ENCODE results near the gene ECHDC3.
A peak's percentile ranks its signal among the peaks of the same experiment; 100 is the strongest.
"Not testable (repeated sequence)": the region's sequence is repeated elsewhere in the genome, so short reads cannot be mapped to it uniquely, and the experiment has no call there.

ECHDC3 gene

DNA sequence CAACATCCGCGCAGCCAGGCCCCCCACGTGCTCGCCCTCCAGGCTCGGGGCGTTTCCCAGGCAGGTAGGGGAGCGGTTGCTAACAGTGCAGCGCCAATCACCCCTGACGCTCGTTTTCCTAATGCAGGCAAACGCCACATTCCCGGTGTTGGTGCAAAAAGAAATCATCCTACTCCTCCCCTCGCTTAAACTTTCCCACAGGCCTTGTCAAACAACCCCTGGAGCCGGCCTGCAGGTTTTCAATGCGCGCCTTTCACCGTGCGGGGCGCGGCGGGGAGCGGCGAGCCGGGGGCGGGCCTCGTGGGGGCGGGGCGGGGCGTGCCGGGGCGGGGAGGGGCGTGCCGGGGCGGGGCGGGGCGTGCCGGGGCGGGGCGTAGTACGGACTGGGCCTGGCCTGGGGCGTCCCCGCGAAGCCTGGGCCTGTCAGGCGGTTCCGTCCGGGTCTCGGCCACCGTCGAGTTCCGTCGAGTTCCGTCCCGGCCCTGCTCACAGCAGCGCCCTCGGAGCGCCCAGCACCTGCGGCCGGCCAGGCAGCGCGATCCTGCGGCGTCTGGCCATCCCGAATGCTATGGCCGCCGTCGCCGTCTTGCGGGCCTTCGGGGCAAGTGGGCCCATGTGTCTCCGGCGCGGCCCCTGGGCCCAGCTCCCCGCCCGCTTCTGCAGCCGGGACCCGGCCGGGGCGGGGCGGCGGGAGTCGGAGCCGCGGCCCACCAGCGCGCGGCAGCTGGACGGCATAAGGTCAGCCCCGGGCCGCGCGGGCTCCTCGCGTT, at the start of gene ECHDC3:
Gene ECHDC3, plus strand, starts transcription at position 374 of the 770 bp plus-strand sequence. Its CDS starts 195 bp downstream, at position 569.
- DNase-seq (ENCODE audit: low spot score), result peak; percentile 97

DNA sequence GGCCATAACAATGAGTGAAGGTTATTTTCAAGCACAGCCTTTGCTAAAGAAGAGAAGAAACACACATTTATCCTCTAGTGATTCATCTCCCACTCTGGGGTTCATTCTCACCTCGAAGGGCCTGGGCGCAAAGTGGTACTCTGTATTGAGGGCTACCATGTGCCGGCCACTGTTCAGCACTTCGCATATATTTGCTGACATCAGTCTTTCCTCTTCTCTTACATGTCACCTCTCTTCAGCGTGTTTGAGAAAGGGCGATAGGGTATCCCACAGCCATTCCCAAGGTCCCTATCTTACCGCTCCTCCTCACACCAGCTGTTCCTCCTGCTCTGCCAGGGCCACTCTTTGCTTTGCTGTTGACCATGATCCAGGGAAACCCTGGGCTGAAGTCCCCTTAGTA, 48.8 kb upstream of the ECHDC3 start:
- no peak for DNase-seq (ENCODE audit: low spot score)

DNA sequence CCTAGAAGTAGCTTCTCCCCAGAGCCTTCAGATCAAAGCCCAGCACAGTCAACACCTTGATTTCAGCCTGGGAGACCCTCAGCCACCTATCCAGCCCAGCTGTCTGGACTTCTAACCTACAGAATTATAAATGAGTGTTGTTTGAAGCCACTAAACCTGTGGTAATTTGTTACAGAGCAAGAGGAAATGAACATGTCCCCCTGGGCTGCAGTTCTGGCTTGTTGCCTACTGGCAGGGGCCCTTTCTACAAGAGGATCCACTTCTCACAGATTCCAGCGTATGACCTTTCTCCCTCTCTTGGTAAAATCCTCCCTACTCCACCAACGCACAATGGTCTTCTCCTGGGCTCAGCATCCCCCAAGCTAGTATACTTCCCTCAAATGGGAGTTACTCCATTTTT, 46.4 kb upstream of the ECHDC3 start:
- DNase-seq (ENCODE audit: low spot score), result no peak

- DNase-seq (ENCODE audit: low spot score), result no peak
These were observed 44.3 kb upstream of the ECHDC3 start for GRCh38 chr10:11697718-11698527.

- no peak for DNase-seq (ENCODE audit: low spot score)
These were observed 43.3 kb upstream of the ECHDC3 start for GRCh38 chr10:11698691-11699549.

DNA sequence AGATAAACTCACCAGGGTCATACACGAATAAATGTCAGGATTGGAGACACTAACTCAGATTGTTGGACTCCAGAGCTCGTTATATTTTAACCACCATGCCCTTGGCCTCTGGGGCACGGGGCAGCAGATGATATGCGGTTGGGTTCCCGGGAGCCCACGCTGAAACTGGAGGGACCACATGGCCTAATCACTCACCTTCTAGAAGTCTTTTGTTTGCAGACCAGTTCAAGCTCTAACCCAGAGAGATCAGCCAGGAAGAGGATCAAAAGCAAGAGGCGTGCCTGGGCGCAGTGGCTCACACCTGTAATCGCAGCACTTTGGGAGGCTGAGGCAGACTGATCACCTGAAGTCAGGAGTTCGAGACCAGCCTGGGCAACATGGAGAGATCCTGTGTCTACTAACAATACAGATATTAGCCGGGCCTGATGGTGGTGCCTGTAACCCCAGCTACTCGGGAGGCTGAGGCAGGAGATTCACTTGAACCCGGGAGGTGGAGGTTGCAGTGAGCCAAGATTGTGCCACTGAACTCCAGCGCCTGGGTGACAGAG, 42.6 kb upstream of the ECHDC3 start:
- no peak for DNase-seq (ENCODE audit: low spot score)

DNA sequence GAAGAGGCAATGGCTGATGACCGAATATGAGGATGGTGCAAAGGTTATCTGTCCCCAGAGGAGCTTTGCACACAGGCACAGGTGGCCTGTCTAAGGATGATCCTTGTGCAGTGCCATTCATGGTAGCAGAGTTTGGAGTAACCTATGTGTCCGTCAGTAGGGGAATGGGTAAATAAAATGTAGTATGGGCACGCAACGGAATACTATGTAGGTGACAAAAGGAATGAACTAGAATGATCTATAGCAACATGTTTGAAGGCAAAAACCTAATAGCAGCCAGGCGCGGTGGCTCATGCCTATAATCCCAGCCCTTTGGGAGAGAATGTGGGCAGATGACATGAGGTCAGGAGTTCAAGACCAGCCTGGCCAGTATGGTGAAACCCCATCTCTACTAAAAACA, 41.6 kb upstream of the ECHDC3 start:
- no peak for DNase-seq (ENCODE audit: low spot score)

DNA sequence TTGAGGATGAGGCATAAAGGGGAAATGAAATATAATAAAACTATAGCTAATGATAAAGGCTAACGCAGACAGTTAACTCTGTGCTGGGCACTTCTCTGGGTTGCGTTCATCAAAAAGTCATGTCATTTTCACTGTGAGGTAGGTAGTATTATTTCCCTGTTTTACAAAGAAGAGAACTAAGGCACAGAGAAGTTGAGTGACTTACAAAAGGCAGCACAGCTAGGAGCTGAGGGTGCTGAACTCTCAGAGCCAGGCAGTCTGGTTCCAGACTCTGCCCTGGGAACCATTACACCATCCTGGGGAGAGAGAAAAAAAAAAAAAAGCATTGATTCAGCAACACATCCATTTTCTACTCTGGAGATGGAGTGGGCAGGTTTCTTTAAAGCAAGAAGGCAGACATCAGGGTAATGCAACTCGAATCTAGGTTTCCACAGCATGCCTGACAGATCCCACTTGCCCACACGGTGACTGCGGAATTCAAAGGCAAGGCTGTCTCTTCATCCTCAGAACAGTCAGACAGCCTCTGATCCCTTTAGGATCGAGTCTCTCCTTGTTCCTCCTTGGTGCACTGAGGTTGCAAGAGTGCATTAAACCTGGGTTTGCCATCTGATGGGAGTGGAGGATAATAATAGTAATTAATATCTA, 40.6 kb upstream of the ECHDC3 start:
- no peak for DNase-seq (ENCODE audit: low spot score)

DNA sequence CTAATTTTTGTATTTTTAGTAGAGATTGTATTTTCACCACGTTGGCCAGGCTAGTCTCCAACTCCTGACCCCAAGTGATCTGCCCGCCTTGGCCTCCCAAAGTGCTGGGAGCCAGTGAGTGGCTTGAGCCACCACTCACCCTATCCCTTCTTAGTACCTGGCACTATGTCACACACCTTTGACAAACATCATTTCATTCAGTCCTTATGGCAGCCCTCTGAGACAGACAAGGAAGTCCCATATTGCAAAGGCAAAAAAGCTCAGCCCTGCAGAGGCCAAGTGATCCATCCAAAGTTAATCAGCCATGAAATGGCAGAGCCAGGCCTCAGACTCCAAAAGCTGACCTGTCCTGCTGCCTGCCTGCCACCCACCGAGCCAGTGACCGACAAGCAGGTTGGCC, 39.9 kb upstream of the ECHDC3 start:
- no peak for DNase-seq (ENCODE audit: low spot score)

DNA sequence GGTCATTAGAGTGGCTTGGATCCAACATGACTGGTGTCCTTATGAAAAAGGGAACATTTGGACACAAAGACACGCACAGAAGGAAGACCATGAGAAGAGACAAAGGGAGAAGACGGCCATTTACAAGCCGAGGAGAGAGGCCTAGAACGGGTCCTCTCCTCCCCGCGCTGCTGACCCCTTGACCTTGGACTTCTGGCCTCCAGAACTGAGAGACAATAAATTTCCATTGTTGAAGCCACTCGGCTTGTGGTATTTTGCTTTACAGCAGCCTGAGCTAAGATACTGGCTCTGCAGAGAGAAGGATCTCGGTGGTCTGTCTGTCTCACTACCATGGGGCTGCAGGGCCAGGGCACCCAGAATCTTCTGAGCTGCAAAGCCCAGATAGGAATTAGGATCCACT, 38.1 kb upstream of the ECHDC3 start:
- DNase-seq (ENCODE audit: low spot score), result no peak

- DNase-seq (ENCODE audit: low spot score), result no peak
These were observed 36.5 kb upstream of the ECHDC3 start for GRCh38 chr10:11705722-11706121.

GRCh38 chr10:11706895-11707567, 35.2 kb upstream of the ECHDC3 start:
- DNase-seq (ENCODE audit: low spot score), result no peak

GRCh38 chr10:11707624-11708350, 34.4 kb upstream of the ECHDC3 start:
- no peak for DNase-seq (ENCODE audit: low spot score)

DNA sequence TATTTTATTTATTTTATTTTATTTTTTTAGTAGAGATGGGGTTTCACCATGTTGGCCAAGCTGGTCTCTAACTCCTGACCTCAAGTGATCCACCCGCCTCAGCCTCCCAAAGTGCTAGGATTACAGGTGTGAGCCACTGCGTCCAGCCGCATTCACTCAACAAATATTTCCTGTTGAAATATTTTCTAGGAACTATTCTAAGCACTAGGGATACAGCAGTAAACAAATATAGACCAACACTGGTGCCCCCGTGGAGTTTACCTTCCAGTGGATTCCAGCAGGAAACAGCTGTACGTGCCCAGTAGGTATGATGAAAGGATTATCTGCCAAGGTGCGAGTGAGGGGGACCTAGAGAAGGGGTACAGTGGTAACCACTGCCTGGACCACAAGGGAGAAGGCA, 33.4 kb upstream of the ECHDC3 start:
- DNase-seq (ENCODE audit: low spot score), result not testable (repeated sequence)

GRCh38 chr10:11712744-11713143, 29.4 kb upstream of the ECHDC3 start:
- DNase-seq (ENCODE audit: low spot score), result no peak

DNA sequence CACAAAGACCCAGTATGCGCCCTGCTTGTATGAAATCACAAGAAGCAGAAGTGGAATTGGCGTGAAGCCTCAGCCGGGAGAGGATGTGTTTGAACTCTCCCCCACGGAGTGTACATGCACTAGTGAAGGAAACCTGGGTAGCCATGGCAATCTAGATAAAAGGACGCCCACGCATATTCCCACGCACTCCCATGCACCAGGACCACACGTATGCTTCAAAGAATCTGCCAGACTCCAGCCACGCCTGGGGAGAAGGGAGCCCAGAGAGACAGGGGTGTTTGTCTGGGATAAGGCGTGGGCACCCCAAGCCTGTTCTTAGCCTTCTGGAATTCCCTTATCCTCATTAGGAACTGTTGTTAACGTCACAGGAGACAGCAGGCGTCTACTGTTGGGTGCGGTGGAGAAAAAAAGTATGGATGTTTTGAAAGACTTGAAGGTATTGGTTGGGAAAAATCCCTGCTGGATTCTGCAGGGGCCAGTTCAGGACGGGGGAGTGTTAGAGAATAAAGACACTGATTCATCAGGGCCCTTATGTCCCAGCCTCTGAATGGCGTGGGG, 28.9 kb upstream of the ECHDC3 start:
- no peak for DNase-seq (ENCODE audit: low spot score)

DNA sequence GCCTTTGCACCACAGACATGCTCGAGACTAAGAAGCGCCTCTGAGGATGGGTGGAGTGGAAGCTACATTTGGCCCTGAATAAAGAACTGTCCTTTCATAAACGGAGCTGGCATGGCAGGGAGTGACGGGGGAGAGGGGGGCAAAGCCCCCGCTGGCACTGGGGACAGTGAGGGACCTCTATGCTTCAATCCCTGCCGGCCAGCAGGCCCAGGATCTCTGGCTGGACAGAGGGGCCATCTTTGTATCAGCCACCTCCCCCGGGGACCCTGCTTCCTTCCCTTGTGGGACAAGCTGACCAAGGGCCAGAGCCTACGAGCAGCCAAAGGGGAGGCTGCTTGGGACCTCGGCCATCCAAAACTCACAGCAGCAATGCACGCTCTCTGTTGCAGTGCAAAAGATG, 28.2 kb upstream of the ECHDC3 start:
- no peak for DNase-seq (ENCODE audit: low spot score)

GRCh38 chr10:11714750-11715365, 27.3 kb upstream of the ECHDC3 start:
- DNase-seq (ENCODE audit: low spot score), result no peak

GRCh38 chr10:11715815-11716494, 26.2 kb upstream of the ECHDC3 start:
- DNase-seq (ENCODE audit: low spot score), result no peak
